Stimulated activated CD4-positive, alpha-beta T cell treated with anti-CD3 and anti-CD28 coated beads, Interleukin-4, amount 100 ng/mL, for 24 hours (primary cell): ENCODE results near the gene LRP4.

Source experiments
- DNase-seq: peaks from one replicate; pipeline ENCODE4 v3.0.0-alpha.2; 2020

LRP4 gene

DNA sequence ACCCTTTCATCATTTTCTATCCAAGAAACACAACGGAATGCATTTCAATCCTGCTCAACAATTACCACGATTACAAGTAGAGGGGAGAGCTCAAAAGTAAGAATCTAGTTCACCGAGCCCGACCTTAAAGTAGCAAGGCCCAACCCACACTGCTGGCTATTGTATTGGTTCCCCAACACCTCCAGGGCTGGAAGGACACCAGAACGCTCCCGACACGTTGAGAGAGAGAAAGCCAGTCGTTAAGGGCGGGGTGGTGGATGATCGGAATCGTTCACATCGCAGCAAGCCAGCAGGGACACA is 73.0 kb downstream of the LRP4 start:
- DNase-seq, result no peak

DNA sequence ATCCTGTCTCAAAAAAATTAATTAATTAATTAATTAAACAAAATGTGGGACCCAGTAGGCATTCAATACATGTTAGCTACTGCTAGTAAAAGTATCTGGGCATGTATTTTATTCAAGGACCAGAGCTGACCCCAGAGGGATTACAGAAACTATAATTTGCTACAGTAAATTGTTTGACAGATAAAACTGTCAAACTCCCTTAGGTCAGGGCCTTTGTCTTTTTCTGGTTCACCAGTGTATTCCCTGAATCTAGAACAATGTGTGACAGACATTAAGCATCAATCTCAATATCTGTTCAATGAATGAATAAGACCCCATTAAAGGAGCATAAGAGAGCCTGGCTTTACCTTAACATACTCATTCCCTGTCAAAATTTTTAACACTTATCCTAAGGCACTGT is 78.2 kb downstream of the LRP4 start:
- no peak for DNase-seq

GRCh38 chr11:46838501-46838900 is 79.8 kb downstream of the LRP4 start:
- no peak for DNase-seq

DNA sequence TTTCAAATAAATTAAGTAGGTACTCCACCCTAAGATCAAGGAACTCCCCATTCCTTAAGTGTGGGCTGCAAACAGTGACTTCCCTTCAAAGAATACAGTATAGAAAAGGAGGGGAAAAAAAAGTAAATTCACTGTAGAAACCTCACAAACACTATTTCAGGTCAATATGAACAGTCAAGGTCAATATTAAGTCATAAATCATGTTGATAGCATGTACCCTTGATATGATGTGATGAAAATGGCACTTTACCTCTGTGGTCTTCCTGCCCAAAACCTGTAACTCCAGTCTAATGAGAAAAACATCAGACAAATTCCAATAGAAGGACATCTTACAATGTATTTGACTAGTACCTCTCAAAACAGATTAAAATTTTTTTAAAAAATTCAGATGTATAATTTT is 80.5 kb downstream of the LRP4 start:
- DNase-seq, result no peak

DNA sequence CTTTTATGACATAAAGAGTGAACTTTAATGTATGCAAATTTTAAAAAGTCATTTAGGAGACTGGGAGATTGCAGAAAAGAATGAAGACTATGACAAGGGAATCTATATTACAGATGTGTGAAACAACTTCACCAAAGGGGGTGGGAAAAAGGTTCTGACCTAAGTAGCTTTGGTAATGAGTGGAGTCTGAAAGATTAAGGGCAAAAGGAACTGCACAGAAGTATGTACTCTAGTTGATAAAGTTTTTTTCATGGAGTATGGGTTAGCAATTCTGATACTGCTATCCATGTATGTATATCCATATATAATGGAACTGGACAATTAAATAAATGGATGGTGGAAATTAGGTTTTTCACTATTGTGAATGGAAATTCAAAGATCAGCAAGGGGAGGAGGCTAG is 81.5 kb downstream of the LRP4 start:
- no peak for DNase-seq

DNA sequence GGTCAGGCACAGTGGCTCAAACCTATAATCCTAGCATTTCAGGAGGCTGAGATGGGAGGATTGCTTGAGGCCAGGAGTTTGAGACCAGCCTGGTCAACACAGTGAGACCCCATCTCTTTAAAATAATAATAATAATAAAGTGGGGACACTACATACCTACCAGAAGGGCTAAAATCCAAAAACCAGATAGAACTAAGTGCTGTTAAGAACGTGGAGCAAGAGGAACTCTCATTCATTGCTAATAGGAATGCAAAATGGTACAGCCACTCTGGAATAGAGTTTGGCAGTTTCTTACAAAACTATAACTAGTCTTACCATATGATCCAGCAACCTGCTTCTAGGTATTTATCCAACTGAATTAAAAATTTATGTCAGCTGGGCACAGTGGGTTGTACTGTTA is 81.9 kb downstream of the LRP4 start:
- no peak for DNase-seq

- DNase-seq, result no peak
Observed at GRCh38 chr11:46835897-46836296, 82.5 kb downstream of the LRP4 start.

GRCh38 chr11:46834821-46835220 is 83.5 kb downstream of the LRP4 start:
- no peak for DNase-seq

- DNase-seq, result no peak
Observed at GRCh38 chr11:46832511-46833214, 85.7 kb downstream of the LRP4 start.

DNA sequence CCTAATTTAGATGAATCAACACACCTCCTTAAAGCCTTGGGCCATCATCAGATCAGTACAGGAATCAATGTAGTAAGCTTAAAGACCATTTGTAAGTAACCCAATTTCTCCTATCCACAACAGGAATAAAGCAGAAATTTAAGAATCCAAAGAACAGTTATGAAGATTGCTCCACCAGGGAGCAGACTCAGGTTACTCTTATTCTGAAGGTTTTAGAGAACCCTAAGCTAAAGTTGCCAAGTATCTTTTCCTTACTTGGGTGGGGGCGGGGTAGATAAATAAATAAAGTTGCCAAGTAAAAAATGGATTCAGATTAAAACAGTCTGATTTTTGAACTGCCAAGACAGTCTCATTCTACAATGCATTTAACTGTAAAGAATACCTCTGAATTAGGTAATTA is 90.4 kb downstream of the LRP4 start:
- no peak for DNase-seq

DNA sequence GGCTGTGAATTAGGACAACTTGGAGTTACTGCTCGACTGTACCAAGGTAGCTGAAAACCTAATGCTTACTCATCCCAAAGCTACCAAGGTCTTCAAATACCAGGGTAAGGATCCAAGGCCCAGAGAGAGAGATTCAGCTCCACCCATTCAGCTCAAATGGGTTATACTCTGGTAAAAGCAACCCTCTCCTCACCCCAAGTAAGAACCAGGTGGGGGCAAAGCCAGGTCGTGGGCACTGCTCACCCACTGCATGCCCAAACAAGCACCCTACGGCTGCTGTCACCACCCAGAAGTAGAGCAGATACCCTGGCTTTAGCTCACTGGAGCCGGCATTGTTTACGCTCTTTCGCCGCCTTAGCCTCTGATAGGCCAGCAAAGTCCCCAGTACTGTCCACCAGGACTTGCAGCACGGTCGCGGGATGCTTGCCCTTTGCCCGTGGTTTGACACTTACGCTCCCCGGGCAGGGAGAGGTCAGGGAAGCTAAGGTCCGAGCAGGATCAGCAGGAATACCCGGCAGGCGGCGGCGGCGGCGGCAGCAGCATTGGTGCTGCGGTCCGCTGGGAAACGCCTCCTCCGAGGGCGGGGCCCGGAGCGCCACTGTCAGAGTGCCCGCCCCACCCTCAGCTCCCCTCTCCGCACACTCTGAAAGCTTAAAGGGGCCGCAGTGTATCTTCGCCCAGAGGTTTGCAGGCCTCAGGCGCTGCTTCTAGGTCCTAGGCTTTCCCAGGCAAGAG is 91.9 kb downstream of the LRP4 start:
- DNase-seq, result peak; percentile 70

DNA sequence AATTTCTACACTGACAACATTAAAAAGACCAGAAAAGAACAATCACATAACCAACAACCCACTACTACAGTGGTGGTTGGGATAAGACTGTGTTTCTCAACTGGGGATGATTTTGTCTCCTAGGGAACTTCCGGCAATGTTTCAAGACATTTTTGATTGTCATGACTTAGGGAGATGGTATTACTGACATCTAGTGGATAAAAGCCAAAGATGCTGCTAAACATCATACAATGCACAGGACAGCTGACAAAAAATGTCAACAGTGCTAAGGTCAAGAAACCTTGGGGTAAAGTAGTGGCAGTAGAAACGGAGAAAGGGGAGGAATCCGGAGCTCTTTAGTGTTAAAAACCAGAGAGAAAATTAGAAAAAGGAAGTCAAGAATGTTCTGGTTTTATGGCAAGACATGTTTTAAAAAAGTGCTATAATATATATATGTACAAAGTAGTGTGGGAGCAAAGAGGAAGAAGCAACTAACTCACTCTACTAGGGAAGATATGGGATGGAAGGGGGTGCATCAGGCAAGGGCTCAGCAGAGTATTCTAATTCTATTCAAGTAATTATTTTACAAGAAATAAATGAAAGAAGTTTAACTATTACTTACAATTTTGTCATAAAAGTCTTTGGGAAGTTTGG is 109.4 kb downstream of the LRP4 start:
- no peak for DNase-seq
